GM10248 (cell line): ENCODE data around the gene FCHSD1.

ENCODE experiments used
- CTCF ChIA-PET: fragments of 300-600 bp; sonication (Branson Sonifier 250); formaldehyde crosslinking; extraction: SDS; loops from one replicate; lab custom pipeline; 2021; ENCODE audit warnings: antibody characterized with exemption; lab: Yijun Ruan, JAX
- POLR2A ChIA-PET: fragments of 350-650 bp; sonication (Branson Sonifier 250); formaldehyde crosslinking; extraction: SDS; loops from one replicate; lab custom pipeline; 2020; ENCODE audit warnings: antibody characterized with exemption; lab: Yijun Ruan, JAX
- DNase-seq: peaks from one replicate; pipeline ENCODE4 v3.0.0; 2012; ENCODE audit errors: extremely low spot score
- CTCF ChIP-seq: IDR thresholded peaks from 2 replicates; pipeline ENCODE4 v1.5.1; 2012; ENCODE audit warnings: mild to moderate bottlenecking, low read depth; ENCODE audit errors: extremely low read depth, missing control alignments, control extremely low read depth

Gene FCHSD1

GRCh38 chr5:141683596-141684141 is 32.5 kb upstream of the FCHSD1 start:
- CTCF ChIA-PET, result interaction anchor here (0.9 to 5.0 kb wide), 8 partner anchors 8 to 278 kb away, joined by 3 to 38 read pairs (median 4); no protein-coding TSS in a partner anchor
- no peak for DNase-seq
- TF ChIP-seq CTCF, result no peak
- POLR2A ChIA-PET, result no interaction called here

GRCh38 chr5:141681695-141682641 is 30.8 kb upstream of the FCHSD1 start, which contains the start of gene ARAP3:
Gene ARAP3 (minus strand): TSS chr5:141682230. CDS start chr5:141680486, 1,744 bp downstream.
- DNase-seq, result no peak
- ChIA-PET CTCF (interaction anchor here (1.3 to 5.0 kb wide), 4 partner anchors 10 to 21 kb away, joined by 3 to 38 read pairs (median 10); no protein-coding TSS in a partner anchor), POLR2A (no interaction called here)
- TF ChIP-seq CTCF, result no peak

GRCh38 chr5:141681295-141681694 is 30.1 kb upstream of the FCHSD1 start:
- ChIA-PET CTCF (interaction anchor here (1.3 to 5.0 kb wide), 2 partner anchors 11 to 20 kb away, joined by 3 to 38 read pairs; no protein-coding TSS in a partner anchor), POLR2A (no interaction called here)
- no peak for DNase-seq
- no peak for TF ChIP-seq CTCF

GRCh38 chr5:141680751-141681201 is 29.6 kb upstream of the FCHSD1 start:
- no peak for TF ChIP-seq CTCF
- CTCF ChIA-PET, result interaction anchor here (1.3 to 5.0 kb wide), 3 partner anchors 11 to 21 kb away, joined by 3 to 38 read pairs (median 3); no protein-coding TSS in a partner anchor
- DNase-seq, result no peak
- POLR2A ChIA-PET, result no interaction called here

GRCh38 chr5:141680178-141680577 is 29.0 kb upstream of the FCHSD1 start:
- POLR2A ChIA-PET, result no interaction called here
- CTCF ChIA-PET, result interaction anchor here (1.5 to 5.0 kb wide), 2 partner anchors 12 to 15 kb away, joined by 3 to 38 read pairs; no protein-coding TSS in a partner anchor
- no peak for TF ChIP-seq CTCF
- no peak for DNase-seq

GRCh38 chr5:141677415-141677814 is 26.2 kb upstream of the FCHSD1 start:
- DNase-seq, result no peak
- POLR2A ChIA-PET, result no interaction called here
- CTCF ChIA-PET, result interaction anchor here (1.2 to 1.6 kb wide), 3 partner anchors 8 to 15 kb away, joined by 3 to 6 read pairs (median 3); no protein-coding TSS in a partner anchor
- TF ChIP-seq CTCF, result no peak
